HK-2 (cell line): ENCODE data around the gene CAMK2B.
"Not testable (repeated sequence)": the region's sequence is repeated elsewhere in the genome, so short reads cannot be mapped to it uniquely, and the experiment has no call there.

Source experiments
- DNase-seq: peaks from one replicate; pipeline ENCODE4 v3.0.0-alpha.2; 2018; ENCODE audit not compliant: unreplicated experiment

The CAMK2B gene

DNA sequence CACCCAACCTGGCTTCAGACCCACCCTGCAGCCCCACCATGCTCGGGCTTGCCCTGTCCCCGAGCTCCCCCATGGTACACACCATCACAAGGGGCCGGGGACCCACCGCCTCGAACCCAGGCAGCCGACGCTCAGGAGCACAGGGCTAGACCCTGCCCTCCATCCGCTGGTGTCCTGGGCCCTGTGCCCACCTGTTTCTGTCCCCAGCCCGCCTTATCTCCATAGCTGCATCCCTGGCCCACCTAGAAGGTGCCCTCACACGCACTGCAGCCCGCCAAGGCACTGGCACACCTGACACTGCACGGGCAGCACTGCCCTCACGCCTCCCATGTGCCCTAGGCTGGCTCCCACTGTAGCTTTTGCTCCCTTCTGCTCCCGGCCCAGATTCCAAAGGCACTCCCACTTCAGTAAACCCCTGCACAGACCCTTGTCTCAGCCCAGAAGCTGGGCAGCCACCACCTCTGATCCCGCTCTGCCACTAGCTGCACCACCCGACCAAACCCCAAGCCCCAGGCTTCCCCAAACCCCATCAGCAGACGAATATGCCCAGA, 107.5 kb downstream of the CAMK2B start:
- DNase-seq: no peak

DNA sequence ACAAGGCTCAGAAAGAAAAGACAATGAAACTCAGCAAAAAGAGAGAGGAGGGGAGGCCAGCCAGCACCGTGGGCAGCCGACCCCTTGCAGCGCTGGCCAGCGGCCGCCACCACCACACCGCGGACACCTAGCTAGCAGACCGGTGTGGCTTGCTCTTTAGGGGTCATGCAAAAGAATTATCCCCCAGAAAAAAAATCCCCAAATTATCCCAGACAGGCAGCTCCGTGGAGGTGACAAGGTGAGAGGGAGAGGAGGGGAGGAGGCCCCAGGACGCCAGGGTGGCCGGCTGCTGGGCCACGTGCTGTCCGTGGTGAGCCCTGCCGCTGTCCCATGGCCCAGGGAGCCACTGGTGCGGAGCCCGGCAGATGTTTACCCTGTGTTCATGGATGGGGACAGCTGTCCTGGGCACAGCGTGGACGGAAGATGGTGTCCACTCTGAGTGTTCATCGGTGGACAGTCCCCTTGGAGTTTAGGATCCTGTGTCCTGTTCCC, 108.1 kb downstream of the CAMK2B start:
- no peak for DNase-seq

DNA sequence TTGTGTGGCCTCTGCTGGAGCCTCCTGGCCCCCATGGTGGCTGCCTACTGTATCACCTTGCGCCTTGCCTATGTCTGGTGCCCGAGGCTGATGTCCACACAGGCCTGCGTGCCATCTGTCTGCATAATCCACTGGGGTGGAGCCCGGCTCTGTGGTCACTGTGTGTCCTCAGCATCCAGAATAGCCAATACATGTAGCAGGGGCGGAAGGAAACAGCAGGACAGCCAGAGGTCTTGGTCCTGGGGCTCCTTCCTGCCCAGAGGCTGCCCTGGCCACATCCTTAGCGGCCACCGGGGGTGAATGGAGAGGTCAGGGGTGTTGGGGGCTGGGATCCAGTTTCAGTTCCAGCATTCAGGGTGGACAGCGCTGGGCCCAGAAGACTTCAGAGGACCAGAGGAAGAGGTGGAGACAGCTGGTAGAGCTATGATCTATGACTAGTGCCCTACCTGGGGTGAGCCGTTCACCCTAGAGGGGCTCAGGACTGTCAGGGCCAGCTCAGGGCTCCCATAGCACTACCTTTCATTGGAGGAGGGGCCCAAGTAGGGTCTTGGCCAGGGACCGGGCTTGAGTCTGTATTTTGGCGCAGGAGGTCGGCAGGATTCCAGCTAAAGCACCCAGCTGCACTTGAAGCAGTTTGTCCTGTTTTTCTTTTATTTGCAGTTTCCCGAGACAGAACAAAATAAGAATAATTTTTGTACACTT, 108.7 kb downstream of the CAMK2B start:
- DNase-seq: no peak

DNA sequence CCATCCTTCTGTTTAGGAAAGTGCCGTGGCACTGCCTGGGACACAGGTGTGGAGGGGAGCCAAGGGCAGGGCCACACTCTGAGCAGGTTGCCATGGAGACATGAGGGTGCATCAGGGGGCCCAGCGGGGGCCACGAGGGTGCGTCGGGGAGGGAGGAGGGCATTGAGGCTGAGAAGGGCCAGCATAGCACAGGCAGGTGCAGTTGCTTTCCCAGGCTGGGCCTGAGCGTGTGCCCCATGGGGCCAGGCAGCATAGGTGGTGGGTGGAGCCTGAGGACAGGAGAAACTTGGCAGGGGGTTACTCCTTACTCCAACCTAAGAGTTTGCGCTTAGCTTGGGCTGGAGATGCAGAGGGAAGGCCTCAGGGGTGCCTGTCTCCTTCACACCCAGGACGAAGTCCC, 109.4 kb downstream of the CAMK2B start:
- DNase-seq: no peak

DNA sequence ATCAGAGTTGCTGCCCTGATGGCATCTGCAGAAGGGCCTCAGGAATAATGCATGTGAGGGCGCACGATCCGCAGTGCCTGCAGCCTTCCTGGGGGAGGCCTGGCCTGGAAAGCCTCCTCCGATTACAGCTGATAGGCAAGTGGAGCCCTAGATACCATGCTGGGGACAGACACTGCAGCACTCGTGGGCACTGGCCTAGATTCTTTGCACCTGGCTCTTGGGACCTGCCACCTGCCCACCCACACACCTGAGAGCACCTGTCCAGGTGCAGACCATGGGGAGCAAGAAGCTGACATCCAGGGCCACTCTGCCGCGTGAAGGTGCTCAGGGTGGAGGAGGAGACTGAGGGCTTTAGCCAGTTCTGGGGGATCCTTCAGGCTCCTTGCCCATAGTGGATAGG, 109.9 kb downstream of the CAMK2B start:
- DNase-seq: no peak

DNA sequence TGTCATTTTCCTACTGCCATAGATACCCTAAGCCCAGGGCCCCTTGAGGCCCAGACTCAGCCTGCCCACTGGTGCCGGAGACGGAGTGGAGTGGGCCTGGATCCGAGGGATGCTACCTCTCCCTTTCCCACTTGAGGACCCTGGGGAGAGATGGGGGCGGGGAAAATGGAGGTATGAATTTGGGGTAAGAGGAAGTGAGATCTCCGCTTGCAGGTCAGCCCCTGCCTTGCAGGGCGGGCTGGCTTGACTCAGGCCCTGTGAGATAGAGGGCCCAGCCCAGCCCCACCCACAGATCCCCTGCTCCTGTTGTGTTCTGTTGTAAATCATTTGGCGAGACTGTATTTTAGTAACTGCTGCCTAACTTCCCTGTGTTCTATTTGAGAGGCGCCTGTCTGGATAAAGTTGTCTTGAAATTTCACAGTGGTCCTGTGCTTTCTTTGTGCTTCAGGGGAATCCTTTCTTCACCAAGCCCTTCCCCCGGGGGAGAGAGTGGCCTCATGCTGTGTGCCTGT, 111.5 kb downstream of the CAMK2B start:
- no peak for DNase-seq

DNA sequence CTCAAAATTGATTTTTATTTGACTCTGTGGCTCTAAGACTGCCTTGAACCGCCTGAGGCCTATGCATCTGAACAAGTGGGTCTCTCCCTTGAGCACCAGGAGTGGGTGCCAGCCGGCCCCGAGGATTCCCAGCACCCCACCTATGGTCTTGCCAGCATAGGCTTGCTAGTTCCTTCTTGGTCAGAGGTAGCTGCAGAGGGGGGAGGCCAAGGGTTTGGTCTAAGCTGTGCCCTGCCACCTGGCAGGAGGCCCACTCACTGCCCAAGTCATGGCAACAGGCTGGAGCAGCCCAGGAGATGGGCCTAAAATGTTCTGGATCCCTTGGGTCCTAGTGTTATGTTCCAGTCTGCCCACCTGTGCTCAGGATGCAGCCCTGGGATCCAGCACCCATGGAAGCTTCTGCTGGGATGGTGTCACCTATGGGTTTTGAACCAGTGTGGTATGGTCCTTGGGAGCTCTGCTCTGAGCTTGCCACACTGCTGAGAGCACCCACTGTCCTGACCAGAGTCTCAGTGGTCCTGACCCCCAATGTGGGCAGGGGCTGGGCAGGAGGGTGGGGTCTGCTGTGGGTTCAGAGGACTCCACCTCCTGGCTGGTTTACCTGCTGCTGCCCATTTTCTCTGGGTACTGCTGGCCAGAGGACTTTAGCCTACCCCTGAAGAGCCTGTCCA, 112.1 kb downstream of the CAMK2B start:
- DNase-seq: no peak

DNA sequence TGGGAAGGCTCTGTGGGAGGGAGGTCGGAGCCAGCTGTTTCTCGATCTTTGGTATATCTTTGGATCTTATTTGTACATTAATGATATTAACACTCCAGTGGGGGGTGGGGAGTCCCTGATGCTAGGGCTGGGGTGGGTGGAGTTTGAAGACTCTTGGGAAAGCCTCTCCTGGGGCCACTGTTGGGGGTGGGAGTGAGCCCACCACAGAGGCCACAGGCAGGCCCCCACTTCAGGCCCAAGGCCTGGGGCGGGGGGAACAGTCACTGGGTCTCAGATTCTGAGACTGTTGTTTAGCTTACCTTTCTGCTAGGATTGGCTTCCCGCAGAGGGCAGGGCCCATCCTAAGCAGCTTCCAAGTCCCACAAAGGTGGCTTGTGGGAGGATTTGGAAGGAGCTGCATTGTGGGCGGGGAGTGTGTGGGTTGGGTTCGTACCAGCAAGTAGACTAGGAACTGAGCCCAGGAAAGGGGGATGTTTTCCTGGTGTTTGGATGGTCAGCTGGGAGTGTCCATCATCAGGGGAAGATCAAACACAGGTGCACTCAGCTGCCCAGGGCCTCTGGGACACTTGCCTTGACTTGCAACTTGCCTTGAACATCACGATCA, 112.7 kb downstream of the CAMK2B start:
- no peak for DNase-seq

DNA sequence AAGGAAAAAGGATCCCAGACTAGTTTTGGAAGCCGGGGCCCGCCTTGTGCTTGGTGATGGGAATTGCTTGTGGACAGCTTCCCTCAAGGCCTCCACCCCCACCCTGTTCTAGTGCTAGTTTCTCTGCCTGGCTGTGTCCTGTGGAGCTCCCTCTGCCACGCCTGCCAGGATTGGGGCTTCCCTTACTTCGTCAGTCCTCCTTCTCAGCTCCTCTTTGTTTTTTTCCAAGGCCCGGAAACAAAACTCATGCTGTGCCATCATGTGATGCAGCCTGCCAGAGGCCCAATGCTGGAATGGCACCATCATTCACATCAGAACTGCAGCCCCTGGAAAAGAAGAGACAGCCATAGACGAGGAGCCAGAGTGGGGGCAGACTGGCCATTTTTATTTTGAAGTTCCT, 113.4 kb downstream of the CAMK2B start:
- DNase-seq: no peak

DNA sequence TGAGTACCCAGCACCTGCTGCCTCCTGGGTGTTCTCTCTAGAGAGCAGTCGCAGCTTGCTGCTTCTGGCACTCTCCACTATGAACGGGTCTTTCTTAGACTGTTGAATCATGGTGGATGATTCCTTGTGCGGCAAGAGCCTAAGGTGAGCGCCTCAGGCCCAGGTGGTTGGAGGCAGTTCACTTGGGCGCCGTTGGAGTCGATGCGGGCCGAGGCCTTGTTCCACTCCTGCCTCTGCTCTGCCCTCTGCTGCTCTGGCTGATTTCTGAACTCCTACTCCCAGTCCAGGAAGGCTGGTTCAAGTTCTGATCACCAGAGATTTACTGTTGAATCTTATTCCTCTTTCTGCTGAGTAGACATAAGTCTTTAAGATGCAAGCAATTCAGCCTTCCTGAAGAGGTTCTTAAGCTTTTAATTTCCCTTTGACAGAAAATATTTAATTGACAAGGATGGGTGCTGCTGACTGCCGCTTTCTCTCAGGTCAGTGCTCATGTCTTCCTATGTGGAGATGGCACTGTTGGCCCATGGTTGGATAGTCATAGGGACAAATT, 114.2 kb downstream of the CAMK2B start:
- no peak for DNase-seq

DNA sequence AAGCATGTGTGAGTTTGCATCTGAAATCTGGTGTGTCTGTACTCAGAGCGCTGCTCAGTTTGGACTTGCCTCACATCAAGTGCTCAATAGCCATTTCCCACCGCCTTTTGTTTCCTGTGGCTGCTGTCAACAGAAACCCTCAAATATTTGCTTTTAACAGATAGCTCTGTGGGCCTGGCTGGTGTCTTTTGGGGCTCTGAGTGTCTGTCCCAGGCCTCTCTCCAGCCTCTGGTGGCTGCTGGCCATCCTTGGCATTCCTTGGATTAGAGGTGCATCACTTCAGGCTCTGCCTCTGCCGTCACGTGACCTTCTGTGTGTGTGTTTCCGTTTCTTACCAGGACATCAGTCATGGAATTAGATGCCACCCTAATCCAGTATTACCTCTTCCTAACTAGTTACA, 115.3 kb downstream of the CAMK2B start:
- no peak for DNase-seq

DNA sequence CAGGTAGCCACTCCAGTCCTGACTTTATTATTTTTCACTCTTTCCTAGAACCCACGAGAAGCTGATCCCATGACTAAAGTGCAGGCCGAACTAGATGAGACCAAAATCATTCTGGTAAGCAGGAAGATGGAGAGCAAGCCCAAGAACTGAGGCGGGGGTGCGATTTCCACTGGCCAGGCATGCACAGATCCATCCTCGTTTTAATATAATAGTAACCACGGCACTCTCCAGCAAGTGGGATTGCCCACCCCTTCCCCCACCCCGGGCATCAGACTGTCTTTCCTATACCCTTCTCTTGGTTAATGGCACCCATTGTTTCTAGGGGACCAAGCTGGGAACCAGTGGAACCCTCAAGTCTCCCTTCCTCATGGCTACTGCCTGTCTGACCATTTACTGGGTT, 117.3 kb downstream of the CAMK2B start:
- DNase-seq: no peak

DNA sequence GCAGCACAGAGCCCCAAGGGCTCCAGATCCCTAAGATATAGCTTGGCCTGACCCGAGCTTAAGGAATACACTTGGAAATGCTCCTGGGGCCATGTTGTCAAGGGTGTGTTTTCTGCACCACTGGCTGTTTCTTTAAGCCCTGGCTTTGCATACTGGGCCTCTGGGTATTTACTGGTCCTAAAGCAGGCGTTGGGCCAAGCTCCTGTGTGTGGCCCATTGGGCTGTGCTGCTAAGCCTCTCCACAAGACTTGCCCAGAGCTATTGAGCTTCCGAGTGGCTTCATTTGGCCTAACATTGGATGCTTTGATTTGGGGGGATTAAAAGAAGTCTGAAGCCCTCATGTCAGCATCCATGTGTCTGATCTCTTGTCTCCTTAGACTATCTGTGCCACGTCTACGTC, 119.4 kb downstream of the CAMK2B start:
- no peak for DNase-seq

DNA sequence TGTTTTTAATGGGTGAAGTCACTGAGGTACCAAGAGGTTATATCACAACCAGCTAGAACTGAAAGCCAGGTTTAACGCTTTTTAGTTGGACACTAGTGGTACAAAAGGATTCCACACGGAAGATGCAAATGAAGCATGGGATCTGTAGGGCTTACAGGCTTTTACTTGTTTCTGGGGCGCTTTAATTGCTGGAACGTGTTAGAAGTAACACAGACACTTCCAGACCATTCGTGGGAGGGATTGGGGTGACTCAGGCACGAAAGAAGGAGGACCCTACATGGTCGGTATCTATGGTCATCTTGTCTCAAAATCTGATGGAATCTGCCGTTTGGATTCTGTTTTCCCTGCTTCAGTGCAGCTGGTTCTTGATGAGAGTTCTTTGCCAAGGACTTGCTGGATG, 123.6 kb downstream of the CAMK2B start:
- no peak for DNase-seq

DNA sequence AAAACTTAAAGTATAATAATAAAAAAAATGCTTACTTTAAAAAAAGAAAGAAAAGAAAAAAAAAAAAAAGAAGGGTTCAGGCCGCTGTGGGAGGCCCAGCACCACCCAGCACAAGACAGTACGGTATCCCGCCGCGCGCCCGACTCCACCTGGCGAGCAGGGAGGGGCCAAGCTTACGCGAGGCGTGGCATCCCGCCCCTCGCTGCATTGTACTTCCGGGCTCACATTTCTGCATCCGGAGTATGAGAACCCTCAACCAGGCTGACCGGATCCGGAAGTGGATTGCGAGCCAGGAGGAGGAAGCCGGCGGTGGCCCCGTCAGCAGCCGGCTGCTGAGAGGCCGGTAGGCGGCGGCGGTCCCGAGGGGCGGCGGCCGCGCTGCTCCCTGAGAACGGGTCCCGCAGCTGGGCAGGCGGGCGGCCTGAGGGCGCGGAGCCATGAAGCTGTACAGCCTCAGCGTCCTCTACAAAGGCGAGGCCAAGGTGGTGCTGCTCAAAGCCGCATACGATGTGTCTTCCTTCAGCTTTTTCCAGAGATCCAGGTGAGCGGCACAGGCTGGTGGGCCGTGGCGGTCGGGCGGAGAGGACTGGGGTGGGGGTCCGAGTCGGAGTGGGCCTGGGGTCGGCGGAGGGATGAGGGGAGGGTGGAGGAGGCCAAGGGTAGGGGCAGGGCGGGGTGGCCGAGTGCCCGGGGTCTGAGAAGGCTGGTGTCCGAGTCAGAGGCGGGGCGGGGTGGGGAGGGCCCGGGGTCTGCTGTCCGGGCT, 124.5 kb downstream of the CAMK2B start, which contains the start of gene YKT6:
Gene YKT6, plus strand, starts transcription at position 280 of the 763 bp plus-strand sequence. Its CDS starts 158 bp downstream, at position 438.
- peak; percentile 95 for DNase-seq

DNA sequence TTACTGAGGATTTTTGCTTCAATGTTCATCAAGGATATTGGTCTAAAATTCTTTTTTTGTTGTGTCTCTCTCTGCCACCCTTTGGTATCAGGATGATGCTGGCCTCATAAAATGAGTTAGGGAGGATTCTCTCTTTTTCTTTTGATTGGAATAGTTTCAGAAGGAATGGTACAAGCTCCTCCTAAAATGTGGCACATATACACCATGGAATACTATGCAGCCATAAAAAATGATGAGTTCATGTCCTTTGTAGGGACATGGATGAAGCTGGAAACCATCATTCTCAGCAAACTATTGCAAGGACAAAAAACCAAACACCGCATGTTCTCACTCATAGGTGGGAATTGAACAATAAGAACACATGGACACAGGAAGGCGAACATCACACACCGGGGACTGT, 125.2 kb downstream of the CAMK2B start:
- not testable (repeated sequence) for DNase-seq

DNA sequence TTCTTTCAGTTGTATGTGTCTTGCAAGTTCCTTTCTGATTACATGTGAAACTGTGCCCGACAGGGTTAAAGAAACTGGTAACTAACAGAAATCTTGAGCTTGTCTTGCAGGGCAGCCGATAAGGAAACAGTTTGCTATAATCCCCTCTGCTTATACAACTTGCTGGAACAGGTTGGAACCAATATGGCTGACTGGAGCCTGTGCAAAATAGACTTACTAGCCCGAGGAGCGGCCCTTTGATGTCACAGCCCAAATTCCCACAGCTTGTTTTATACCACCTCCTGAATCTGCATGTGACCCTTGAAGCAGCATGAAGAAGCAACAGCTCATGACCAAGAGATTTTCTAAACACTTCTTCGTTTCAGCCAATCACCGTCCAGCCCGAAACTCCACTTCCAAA, 127.9 kb downstream of the CAMK2B start:
- DNase-seq: no peak

DNA sequence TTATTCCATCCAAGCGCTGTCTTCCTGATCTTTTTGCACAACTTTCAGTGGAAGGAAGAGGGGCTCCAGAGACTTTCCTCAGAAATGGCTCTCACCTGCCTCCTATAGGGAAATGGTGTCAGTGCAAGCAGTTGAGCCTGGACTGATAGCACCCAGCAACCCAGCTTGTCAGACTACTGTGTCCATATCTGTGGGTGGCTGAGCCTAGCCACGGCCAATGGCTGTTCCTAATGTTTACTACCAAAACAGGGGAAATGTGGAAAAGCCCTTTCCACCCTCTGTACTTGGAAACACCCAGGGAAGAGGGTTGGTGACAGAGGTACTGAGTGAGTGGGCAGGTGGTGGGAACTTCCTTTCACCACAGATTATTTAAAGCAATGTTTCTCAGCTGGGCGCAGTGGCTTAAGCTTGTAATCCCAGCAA, 128.9 kb downstream of the CAMK2B start:
- DNase-seq: peak; percentile 27

DNA sequence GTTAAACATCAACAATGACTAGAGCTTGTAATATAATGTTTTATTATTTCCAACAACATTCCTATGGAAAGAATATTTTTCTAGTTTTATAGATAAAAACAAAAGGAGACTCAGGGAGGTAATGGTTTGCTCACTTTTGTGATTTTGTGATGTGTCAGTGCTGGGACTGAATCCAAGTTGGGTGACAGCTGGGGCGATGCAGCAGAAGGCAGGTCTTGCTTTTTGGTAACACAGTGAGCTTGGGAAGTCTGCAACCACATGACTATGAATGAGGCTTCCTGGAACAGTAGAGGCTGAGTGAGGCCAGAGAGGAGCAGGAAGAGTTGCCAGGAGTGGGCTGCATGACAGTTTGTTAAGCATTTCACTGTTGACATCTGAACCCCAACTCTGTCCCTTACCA, 129.5 kb downstream of the CAMK2B start:
- DNase-seq: no peak

DNA sequence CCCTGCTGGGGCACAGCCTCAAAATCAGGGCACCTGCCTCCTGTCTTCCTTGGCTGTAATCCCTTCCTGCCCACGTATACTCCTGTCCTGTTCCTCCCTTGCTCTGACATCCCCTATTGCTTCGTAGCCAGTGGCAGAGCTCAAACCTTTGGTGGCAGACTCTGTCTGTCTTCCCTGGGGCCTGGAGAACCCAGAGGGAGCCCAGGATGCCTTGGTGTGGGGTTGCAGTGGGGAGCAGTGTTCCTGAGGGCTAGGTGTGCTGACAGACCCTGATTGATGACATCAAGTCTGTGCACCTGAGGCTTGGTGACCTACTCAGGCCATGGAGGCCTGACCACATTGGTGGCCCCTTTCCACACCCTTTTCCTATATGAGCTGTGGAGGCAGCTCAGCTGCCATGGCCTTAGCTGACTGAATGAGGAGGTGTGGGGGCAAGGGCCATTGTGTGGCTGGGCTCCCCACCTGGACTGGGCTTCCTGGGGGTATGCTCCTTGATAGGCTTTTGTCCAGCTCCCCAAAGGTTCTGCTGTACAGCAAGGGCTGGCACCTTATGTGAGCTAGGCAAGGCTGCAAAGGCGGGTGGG, 130.7 kb downstream of the CAMK2B start:
- DNase-seq: no peak

DNA sequence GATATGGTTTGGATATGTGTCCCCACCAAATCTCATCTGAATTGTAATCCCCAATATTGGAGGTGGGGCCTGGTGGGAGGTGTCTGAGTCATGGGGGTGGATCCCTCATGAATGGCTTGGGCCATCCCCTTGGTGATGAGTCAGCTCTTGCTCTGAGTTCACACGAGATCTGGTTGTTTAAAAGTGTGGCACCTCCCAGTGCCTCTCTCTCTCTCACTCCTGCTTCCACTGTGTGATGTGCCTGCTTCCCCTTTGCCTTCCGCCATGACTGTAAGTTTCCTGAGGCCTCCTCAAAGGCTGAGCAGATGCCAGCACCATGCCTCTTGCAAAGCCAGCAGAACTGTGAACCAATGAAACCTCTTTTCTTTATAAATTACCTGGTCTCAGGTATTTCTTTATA, 131.3 kb downstream of the CAMK2B start:
- DNase-seq: no peak
